ENCODE results near the gene TTLL10. TPM values are rescaled to one million over a fixed set of nuclear protein-coding genes. Genes with fewer than 3 reads are reported as not detected.
A peak's percentile ranks its signal among the peaks of the same experiment; 100 is the strongest.

Gene TTLL10
- total and polyA plus RNA-seq, 2 of the 4 experiments (the other 2 are of a cell fraction), result not detected

- Histone ChIP-seq H3K4me1 (ENCODE audit: control insufficient read depth, insufficient read depth, low read length) (peaks cover 14% of the 10 kb centered on the region), H4K5ac (ENCODE audit: low read depth, low read length) (no peak overlapping the region), H3K79me1 (ENCODE audit: low read depth in 1 of 2, low read length in 2 of 2) (peaks cover 0 to 12% of the 10 kb centered on the region in 2 experiments; a peak in 2 of 4 replicates), H2BK120ac (ENCODE audit: low read depth, low read length) (no peak overlapping the region), H3K4me2 (ENCODE audit: low read depth, low read length) (no peak overlapping the region), H3K27ac (ENCODE audit: insufficient read depth, low read length) (no peak overlapping the region), H3K23ac (ENCODE audit: low read depth, low read length) (no peak overlapping the region), H2AK9ac (replicated peaks; ENCODE audit: low read depth, low read length, poor library complexity) (peak overlapping the region; percentile 5), H3K56ac (ENCODE audit: extremely low read depth, insufficient read depth, low read length) (no peak overlapping the region), H4K8ac (ENCODE audit: low read depth in 2 of 2, low read length in 2 of 2) (no peak overlapping the region), H3K9me1 (ENCODE audit: insufficient read depth, low read length) (no peaks in the 10 kb centered on the region), H3K4ac (ENCODE audit: low read depth, low read length) (no peak overlapping the region), H3K14ac (replicated peaks; ENCODE audit: low read depth, low read length) (no peak overlapping the region), H4K20me1 (ENCODE audit: insufficient read depth, low read length) (no peaks in the 10 kb centered on the region), H2BK20ac (ENCODE audit: low read depth, low read length) (no peak overlapping the region), H3K18ac (ENCODE audit: low read depth, low read length) (no peak overlapping the region), H2BK15ac (ENCODE audit: low read depth, low read length) (no peak overlapping the region), H3K4me3 (ENCODE audit: insufficient read depth, low read depth, low read length) (no peak overlapping the region), H2AFZ (replicated peaks; ENCODE audit: low read length, poor library complexity) (peak overlapping the region; percentile 23), H3K9me3 (ENCODE audit: control insufficient read depth, insufficient read depth, low read length) (no peaks in the 10 kb centered on the region), H4K91ac (ENCODE audit: insufficient read depth, low read depth, low read length) (no peak overlapping the region), H2AK5ac (ENCODE audit: low read depth, low read length) (peak overlapping the region; percentile 16; the same call in 1 of the 2 replicates), H3K9ac (ENCODE audit: low read depth, low read length) (no peak overlapping the region), H2BK5ac (ENCODE audit: low read depth, low read length, poor library complexity, severe bottlenecking) (no peak overlapping the region), H3K36me3 (ENCODE audit: control insufficient read depth, insufficient read depth, low read length) (peaks cover 2% of the 10 kb centered on the region; the same call in 1 of the 2 replicates), H3K27me3 (ENCODE audit: control insufficient read depth, insufficient read depth, low read length) (no peaks in the 10 kb centered on the region)
- CTCF ChIA-PET, result no interaction called here
- POLR2A ChIA-PET (ENCODE audit: unreplicated experiment), result no interaction called here
- in situ Hi-C loops (cut with MboI; ENCODE audit: low sequenced_read_pairs) (no loop called here), dilution Hi-C loops (cut with HindIII; ENCODE audit: low sequenced_read_pairs, unreplicated experiment) (no loop called here), intact Hi-C loops (cut with micrococcal nuclease) (no loop called here)
- no TSS peak for BruUV-seq (replicated peaks)
- WGBS, 2 experiments (ENCODE audit: extremely low coverage in 2 of 2, insufficient read length in 1 of 2), result 48% methylated on average over 15 of the region's 30 CpGs; no CpG with 5 or more reads in 1 of the 2 experiments
- TF ChIP-seq CHD1 (IDR thresholded peaks at IDR 0.05; ENCODE audit: low read depth, low read length) (no peak), SMC3 (IDR thresholded peaks at IDR 0.05; ENCODE audit: low read depth, low read length) (no peak), NFE2L2 (IDR thresholded peaks at IDR 0.05; ENCODE audit: low read depth, low read length) (no peak), RAD21 (IDR thresholded peaks at IDR 0.05; ENCODE audit: low read length) (no peak), POLR2A (IDR thresholded peaks at IDR 0.05; ENCODE audit: low read depth, low read length) (no peak), MAFK (IDR thresholded peaks at IDR 0.05; ENCODE audit: low read depth, low read length) (no peak)
- TF ChIP-seq, protein P1, sequence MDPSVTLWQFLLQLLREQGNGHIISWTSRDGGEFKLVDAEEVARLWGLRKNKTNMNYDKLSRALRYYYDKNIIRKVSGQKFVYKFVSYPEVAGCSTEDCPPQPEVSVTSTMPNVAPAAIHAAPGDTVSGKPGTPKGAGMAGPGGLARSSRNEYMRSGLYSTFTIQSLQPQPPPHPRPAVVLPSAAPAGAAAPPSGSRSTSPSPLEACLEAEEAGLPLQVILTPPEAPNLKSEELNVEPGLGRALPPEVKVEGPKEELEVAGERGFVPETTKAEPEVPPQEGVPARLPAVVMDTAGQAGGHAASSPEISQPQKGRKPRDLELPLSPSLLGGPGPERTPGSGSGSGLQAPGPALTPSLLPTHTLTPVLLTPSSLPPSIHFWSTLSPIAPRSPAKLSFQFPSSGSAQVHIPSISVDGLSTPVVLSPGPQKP (IDR thresholded peaks at IDR 0.05; ENCODE audit: borderline replicate concordance, low read depth, low read length), result no peak
- DNase-seq (no peak), ATAC-seq (ENCODE audit: low read depth) (no peak)
Measured at GRCh38 chr1:1239614-1240347, 66.1 kb downstream of the TTLL10 start.
